IPS DF 4.7 (cell line): ENCODE measurements around the gene OVCH2.
"Not testable (repeated sequence)": the region's sequence is repeated elsewhere in the genome, so short reads cannot be mapped to it uniquely, and the experiment has no call there.

Experiments
- DNase-seq: peaks from one replicate; pipeline ENCODE4 v3.0.0-alpha.2; 2013; ENCODE audit warnings: low spot score; ENCODE audit errors: extremely low read depth

Gene OVCH2

DNA sequence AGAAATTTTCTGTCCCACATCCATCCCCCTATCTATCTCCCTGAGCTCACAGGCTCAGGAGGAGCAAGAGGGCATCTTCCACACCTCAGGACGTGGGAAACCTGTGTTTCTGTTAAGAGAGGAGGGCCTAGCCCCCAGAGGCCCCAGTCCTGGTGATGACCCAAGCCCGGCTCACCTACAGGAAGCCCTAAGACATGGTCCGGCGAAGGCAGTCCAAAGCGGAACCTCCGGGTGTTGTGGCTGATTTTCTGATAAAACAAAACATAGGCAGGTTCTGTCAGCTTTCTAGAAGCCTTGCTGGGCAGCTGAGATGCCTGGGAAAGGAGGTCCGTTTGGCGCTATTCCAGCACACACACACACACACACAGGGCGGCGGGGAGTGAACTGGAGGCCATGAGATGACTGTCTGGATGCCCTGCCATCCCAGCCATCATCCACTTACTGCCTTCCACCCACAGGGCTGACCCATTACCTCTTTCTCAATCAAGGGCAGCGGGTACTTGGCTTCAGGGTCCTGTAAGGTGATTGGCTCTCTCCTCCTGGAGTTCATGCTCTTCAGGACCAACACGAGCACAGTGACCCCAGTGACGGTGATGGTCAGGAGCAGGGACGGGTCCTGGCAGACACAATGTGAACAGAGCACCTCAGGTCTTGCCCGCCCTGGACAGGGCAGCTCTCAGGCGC is 33.9 kb downstream of the OVCH2 start:
- DNase-seq = no peak

DNA sequence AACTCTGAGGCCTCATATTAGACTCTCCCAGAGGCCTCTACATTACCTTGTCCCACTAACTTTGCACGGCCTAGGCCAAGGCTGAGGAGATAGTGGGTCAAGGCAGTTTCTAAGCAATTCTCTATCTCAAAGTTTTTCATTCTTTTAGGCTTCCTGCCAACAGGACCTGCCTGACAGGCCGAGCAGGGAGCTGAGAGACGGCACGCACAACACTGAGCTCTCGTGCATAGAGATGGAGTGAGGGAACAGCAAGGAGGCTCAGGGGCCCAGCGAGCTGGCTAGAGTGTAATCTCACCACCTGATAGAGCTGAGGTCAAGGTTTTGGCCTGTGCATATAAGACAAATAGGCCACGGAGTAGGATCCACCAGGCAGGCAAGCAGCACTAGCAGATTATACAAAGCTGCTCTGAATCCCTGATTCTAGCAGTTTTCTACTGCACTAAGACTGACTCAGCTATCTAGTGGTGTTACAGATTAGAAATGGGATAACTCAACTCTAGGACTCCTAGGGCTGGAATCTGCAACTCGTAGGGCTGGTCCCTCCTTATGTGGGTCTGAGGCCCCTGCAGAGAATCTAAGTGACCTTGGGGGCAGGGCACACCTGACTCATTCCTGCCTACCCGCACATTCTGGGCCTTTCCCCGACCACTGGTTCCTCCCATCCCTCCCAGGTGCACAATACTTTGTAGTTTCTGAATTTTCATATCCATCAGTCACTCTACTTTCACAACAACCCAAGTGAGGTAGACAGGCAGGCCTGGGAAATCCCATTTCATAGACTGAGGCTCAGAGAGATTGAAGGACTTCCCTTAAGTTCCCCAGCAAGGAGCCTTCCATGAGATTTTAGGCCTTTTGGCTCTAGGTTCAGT is 34.7 kb downstream of the OVCH2 start:
- no peak for DNase-seq

DNA sequence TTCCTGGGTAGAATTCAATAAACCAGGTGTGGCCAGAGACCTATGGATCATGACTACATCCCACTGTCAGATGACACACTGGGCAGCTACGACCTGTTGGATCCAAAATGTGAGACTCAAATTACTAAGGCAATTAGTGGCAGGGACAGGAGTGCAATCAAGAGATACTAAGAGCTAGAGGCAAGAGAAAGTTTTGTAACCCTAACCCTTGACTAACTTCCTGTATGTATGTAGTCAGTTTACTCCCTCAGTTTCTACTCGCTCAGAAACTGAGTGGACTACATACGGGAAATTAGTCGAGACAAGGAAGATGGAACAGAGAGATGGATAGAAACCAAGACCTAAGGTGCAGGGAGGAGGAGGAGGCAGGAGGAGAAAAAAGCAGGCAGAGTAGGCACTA is 35.6 kb downstream of the OVCH2 start:
- no peak for DNase-seq

DNA sequence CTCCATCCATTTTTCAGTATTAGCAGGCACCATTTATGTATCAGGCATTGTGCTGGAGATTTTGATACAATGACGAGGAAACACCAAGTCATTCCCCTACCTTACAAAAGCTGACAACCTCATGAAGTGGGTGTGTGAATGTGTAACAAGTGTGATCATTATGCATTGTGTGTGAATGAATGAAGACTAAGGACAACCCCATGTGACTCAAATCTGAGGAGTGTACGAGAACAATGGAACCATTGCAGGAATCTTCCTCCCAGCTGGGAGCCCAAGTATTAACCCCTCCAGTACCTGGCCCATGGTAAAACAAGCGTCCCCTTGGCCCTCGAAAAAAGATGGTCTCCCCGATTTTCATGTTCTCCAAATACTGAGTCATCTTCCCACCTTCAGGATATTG is 37.4 kb downstream of the OVCH2 start:
- DNase-seq = no peak

DNA sequence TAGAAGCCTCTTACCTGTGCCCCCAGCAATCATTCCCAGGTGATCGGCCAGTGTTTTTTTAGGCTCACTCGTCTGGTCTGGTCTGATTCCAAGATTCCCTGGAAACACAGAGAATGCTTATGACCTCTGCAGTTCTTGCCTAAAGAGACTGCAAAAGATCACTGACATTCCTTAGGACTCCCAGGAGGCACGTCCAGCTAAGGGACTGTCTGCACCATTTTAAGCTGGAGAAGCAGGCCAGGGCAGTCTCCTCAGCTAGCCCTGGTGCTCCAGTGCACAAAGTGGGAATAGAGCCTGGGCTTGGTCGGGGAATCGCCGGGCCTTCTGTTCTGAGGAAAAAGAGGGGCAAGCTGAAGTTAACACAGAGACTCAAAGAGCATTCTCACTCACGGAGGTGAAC is 37.8 kb downstream of the OVCH2 start:
- no peak for DNase-seq

DNA sequence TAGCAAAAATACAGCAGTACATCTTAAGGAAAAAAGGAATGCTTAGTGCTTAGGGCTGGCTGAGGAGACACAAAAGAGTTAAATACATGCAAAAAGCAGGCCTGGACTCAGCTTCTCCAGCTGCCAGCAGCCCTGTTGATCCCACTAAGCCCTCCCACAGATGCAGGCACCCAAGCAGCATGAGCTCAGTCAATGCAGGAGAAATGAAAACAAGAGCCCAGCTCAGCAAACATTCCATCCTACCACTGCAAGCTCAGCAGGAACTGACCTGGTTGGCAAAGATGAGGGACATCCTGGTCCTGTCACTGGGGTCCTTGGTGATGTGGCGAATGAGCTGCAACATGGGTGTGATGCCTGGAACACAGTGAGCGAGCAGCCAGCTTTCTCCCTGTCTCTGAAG is 38.8 kb downstream of the OVCH2 start:
- no peak for DNase-seq

DNA sequence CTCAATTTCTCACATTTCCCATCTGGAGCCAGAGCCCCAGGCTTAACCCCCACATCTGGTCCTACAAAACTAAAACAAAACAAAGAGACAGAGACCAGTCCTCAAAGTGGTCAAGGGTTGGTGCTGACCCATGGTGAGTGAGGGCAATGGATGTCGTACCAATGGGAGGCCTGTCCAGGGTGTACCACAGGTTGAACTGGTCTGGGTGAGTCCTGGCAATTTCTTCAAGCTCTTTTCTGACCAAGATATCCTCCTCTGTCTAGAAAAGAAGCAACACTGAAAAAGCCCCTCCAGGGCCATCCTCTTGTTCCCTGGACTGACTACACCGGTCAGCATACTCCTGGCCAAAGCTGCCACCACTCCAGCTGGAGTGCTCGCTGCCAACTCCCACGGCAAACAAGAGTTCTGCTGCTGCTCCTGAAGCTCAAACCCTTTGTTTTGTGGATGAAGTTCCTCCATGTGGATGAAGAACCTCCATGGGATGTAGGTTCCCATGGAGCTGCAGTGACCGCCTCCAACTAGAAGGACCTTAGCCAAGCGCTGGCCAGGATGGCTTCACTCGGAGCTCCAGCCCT is 39.9 kb downstream of the OVCH2 start:
- no peak for DNase-seq

DNA sequence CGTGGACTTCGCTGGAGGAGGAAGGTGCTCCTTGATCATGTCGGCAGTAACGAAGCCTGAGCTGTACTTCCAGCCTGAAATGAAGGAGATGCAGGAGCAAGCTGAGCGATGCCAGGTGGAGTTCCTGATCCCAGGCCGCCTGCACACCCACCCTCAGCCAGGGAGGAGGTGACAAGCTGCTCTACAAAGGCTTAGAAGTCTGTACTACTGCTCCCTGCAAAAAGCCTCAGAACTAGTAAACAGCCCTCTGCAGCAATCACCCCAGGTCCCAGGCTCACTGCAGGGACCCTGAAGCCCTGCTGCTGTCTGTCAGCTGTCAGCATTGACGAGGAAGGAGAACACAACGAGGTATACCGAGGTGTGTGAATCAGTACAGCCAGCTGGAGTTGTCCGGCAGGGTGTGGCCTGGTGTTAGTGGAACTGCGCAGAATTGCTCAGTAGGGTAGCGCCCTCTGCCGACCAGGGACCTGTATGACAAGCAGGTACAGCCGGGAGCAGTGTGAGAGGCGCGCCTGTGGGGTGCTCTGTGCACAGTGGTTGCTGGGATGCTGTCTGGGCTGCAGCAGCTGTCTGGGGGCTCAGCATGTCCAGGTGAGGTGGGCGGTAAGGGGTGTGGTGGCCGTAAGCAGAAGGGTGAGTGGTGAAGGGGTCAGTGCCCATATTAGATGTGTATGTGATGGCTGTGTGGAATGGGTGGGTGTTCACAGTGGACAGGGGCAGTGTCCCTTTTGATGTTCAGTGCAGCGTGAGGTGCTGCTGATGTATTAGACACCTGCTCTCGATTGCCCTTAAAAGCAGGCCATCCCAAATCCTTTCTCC is 40.6 kb downstream of the OVCH2 start:
- DNase-seq = no peak

DNA sequence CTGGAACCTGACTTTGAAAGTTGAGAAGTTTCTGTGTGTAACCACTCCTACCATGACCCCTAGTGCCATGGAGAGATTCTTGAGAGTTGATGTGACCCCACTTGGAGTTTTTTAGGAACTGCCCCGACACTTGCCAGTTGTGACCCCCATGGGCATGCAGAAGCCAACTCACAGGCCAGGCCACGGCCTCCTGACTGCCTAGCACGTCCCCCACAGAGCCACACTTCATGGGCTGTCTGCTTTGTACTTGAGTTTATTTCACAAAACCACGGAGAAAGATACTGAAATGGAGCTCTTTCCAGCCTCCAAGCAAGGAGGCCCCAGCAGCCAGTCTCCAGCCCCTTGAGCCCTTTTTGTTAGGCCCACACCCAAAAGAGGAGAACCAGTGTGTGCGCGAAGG is 41.4 kb downstream of the OVCH2 start:
- no peak for DNase-seq

DNA sequence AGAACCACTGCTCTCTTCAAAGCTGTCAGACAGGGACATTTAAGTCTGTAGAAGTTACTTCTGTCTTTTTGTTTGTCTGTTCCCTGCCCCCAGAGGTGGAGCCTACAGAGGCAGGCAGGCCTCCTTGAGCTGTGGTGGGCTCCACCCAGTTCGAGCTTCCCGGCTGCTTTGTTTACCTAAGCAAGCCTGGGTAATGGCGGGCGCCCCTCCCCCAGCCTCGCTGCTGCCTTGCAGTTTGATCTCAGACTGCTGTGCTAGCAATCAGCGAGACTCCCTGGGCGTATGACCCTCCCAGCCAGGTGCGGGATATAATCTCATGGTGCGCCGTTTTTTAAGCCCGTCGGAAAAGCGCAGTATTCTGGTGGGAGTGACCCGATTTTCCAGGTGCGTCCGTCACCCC is 42.7 kb downstream of the OVCH2 start:
- DNase-seq = not testable (repeated sequence)

DNA sequence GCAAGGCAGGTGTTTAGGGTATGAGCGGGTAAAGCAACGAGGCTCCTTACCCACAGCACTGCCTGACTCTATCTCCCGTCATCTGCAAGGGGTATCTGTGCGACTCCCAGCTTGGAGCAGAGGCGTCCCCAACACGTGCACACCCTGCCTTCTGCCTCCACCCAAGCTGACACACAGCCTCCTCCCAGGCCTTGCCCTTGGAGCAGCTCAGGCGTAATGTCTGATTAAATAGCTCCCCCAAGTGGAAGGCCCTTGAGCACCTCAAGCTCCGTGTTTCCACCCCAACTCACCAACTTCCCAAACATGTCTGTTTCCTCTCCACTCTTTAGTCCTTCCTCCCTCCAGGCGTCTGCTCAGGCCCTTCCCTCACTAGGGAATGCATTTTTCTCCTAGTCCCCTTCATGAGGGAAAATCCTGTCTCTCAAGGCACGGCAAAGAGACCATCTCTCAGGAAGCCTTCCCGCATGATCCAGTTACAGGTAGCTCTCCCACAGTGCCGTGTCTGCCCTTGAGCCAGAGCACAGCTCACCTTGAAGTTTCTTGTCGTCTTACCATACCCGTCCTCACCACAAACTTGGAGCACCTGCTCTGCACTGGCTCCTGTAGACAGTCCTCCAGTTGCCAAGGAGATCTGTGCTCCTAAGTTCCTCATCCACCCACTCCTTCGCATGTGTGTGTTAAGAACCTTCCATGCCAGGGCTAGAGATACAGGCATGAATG is 48.8 kb downstream of the OVCH2 start:
- no peak for DNase-seq

DNA sequence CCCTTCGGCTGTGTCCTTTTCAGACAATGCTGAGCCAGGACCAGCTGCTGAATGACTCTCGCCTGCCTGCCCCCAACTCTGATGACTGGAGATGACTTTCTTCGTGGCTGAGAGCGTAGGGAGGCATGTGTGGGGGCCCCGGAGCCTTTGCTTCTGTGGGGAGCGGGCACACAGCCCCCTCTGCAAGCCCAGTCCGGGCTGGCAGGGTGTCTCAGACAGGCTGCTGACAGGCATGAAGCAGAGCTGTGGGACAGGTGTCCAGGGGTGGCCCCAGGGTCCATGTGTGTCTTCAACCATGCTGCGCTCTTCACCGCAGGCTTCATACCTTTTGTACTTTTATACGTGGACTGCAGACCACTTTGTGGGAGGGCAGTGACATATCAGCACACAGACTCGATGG is 49.6 kb downstream of the OVCH2 start:
- DNase-seq = no peak

DNA sequence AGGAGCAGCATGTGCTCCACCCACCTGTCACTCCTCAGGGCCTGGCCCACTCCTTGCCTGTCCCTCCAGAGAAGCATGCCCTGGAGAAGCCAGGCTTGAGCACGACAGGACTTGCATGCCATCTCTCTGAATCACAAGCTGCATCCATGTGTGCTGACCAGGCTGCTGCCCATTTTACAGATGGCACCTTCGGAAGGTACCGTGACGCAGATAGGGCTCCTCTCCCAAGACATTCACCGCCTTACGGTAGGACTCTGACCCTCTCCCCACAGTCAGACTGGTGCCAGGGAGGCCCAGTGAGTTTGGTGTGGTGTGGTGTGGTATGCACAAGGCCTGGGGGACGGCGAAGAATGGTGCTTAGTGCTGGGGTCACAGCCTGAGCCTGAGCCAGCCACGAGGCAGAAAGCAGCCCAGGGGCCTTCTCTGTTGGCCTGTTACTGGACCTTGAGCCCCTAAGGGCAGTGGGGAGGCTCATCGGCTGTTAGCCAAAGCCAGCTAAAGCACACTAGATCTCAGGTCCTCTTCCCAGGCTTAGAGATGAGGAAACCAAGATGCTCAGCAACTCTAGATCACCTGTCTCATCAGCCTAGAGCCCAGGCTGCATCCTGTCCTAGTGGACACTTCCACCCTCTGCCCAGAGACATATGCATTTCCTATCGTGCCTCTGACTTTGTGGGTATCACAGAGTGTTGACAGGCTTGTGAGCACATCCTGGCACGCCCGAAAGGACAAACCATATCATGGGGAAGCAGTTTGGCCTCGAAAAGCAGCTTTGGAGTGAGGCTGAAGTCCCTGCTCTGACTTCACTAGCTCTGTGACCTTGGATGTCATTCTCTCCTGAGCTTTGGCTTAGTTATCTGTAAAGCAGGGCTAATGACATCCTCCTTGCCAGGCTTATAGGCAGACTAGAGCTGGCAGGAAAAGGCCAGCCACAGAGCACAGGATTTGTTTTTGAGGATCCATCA is 50.7 kb downstream of the OVCH2 start:
- DNase-seq = no peak

DNA sequence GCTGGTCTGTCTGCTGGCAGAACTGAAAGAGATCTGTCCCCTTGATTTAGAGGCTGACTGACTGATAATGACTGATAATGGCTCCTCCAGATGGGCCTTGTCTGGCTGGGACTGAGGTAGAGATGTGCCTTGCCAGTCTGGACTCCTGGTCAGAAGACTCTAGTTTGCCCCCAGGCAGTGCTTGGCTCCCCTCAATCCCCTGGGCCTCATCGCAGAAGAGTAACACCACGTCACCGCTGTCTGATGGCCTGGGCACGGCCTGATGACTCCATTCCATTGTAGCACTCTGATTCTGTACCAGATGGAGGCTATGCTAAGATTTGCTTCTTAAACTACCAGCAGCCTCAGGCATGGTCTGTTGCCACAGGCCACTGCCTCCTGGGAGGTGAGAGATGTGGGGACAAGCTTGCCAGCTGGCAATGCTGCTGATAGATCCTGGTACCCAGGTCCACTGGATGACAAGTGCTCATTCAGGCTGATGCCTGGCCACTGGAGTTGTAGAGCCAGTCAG is 52.0 kb downstream of the OVCH2 start:
- no peak for DNase-seq

DNA sequence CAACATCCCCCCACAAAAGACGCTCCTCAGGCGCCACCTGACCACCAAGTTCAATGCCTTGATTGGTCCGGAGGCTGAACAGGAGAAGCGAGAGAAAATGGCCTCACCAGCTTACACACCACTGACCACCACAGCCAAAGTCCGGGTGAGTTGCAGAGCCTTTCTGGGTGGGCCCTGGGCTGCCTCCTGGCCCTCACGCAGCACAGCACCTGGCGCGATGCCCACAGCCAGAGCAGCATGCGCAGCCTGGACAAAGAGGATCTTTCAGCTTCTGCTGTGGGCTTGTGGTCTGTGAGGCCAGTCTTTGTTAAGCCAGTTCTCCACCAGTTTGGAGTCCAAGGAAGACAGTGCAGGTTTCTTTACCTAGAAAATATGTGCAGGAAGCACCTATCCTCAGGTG is 54.6 kb downstream of the OVCH2 start:
- no peak for DNase-seq

DNA sequence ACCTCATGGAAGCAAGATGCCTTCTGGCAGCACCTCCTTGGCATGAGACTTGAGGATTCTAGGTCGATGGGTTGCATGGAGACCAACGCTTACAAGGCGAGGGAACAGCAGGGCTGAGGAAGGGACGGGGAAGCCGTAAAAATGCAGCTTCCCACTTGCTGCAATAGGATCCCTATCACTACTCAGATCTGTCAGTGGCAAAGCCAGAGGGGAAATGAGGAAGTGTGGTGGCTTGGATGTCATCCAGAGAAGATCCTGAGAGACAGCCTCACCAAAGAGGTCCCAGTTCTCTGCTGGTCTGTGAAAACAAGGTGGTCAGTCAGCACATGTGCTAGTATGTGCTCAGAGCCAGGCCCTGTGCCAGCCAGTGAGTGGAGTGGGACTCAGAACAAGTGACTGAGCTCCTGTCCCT is 55.1 kb downstream of the OVCH2 start:
- no peak for DNase-seq

DNA sequence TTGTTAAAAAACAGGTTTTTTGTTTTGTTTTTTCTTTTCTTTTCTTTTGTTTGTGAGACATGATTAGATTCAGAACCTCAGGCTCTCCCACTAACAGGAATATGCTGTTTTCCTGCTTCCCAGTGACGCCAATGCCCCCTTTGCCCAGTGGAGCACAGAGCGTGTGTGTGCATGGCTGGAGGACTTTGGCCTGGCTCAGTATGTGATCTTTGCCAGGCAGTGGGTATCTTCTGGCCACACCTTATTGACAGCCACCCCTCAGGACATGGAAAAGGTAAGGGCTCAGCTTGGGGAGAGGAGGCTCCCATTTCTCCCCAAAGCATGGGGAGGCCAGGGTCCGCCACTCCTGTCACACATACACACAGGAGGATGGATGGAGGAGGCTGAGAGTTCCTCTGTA is 58.0 kb downstream of the OVCH2 start:
- no peak for DNase-seq

DNA sequence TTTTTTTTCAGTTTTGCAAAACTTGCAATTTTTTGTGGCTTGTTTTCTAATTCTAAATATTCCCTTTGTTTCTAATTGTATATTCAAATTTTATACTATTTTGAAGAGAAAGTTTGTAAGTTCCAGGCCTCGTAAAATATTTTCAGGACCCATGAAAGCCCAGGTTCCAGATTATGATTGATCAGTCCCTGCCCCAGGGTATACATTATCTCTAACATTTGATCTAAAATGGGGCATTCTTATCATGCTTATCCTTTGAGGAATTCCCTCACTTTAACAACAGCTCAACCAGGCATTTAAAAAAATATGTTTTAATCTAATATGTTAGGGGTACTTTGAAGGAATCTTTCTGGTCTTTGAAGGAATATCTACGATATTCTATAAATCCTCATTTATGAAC is 59.4 kb downstream of the OVCH2 start:
- DNase-seq = no peak

DNA sequence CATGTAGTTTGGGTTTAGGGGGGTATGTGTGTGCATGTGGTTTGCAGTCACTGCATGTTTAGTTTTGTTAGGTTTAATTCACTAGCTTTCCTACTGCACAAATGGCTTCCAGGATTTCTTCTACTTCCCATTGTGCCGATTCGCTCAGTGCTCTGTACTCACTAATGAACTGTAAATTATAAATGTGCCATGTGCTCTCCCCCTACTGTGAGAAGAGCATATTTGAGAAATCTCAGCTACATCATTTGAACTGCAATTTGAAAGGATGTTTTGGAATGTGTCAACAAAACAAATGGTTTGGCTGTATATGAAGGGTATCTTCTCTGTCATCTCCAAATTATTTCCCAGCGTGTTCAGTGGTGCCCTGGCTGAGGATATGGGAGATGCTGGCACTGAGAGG is 61.1 kb downstream of the OVCH2 start:
- DNase-seq = no peak

DNA sequence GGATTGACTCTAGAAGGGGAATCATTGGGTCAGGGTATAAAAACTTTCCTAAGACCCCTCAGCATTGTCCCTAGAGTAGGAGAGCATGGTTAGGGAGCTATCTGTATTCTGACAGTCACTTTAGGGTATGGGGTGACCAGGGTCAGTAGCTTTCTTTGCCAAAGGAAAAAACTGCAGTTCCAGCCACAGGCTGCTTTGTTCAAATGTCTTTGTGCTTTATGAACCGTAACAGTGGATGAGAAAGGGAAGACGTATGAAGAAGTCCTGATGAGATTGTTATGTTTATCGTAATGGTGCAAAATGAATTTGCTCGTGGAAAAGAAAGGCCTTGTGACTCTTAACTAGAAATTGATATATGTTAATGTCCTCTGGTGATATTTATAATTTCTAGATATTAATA is 63.0 kb downstream of the OVCH2 start:
- DNase-seq = no peak
